MM.1S (cell line): ENCODE results near the gene KCNC1.

Source experiments
- CTCF ChIP-seq: fragments of 300-600 bp; sonication (generic); IDR thresholded peaks from 2 replicates; pipeline ENCODE4 v1.5.1; 2016; ENCODE audit warnings: antibody characterized with exemption, low read length, mixed read lengths
- EZH2 ChIP-seq: fragments of 300-600 bp; sonication (generic); optimal IDR thresholded peaks from 2 replicates; pipeline ENCODE3; 2017; ENCODE audit warnings: low read depth, mild to moderate bottlenecking, antibody characterized with exemption, low read length, mixed read lengths
- EZH2phosphoT487 ChIP-seq: fragments of 300-600 bp; sonication (generic); IDR thresholded peaks from 2 replicates; pipeline ENCODE4 v1.6.1; 2018; ENCODE audit warnings: antibody characterized with exemption, low read length

DNA sequence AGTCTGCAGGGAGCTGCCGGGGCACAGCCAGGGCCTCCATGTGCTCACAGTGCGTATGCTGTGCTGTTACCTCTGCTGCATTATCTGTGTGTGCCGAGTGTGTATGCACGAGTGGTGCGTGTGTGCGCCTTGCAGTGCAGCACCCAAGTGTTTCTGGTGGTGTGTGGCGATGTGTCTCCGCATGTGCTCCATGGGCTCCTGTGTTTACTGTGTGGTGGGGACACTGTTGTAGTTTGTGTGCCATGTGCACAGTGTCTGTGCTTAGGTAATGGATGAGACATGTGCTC lies 31.4 kb downstream of the KCNC1 start:
- TF ChIP-seq EZH2 (no peak), CTCF (no peak), EZH2phosphoT487 (no peak)
